Measurements from ENCODE around the gene PRKCB. TPM values are rescaled to one million over a fixed set of nuclear protein-coding genes. Genes with fewer than 3 reads are reported as not detected.

Gene PRKCB
- polyA plus RNA-seq, 1 experiment: not detected

GRCh38 chr16:23821875-23822688, 13.7 kb upstream of the PRKCB start:
- ChIA-PET CTCF (no interaction called here), POLR2A (no interaction called here)
- Histone ChIP-seq H3K4me3 (ENCODE audit: low read depth, low read length) (no peak overlapping the region), H3K27me3 (ENCODE audit: control insufficient read depth, insufficient read depth, low read length) (no peaks in the 10 kb centered on the region), H3K36me3 (ENCODE audit: control insufficient read depth, insufficient read depth, low read length) (no peaks in the 10 kb centered on the region)
- DNase-seq (ENCODE audit: low read depth): no peak
- TF ChIP-seq CTCF (IDR thresholded peaks at IDR 0.05; ENCODE audit: insufficient read depth, low read depth, low read length): no peak

GRCh38 chr16:23823475-23824384, 12.1 kb upstream of the PRKCB start:
- ChIA-PET CTCF (no interaction called here), POLR2A (no interaction called here)
- H3K4me3 ChIP-seq (ENCODE audit: low read depth, low read length): no peak overlapping the region
- H3K27me3 ChIP-seq (ENCODE audit: control insufficient read depth, insufficient read depth, low read length): no peaks in the 10 kb centered on the region
- DNase-seq (ENCODE audit: low read depth): no peak
- TF ChIP-seq CTCF (IDR thresholded peaks at IDR 0.05; ENCODE audit: insufficient read depth, low read depth, low read length): no peak
- H3K36me3 ChIP-seq (ENCODE audit: control insufficient read depth, insufficient read depth, low read length): no peaks in the 10 kb centered on the region

GRCh38 chr16:23824909-23825308, 10.9 kb upstream of the PRKCB start:
- CTCF ChIA-PET: no interaction called here
- no peak overlapping the region for H3K4me3 ChIP-seq (ENCODE audit: low read depth, low read length)
- POLR2A ChIA-PET: no interaction called here
- H3K27me3 ChIP-seq (ENCODE audit: control insufficient read depth, insufficient read depth, low read length): no peaks in the 10 kb centered on the region
- TF ChIP-seq CTCF (IDR thresholded peaks at IDR 0.05; ENCODE audit: insufficient read depth, low read depth, low read length): no peak
- DNase-seq (ENCODE audit: low read depth): no peak
- no peaks in the 10 kb centered on the region for H3K36me3 ChIP-seq (ENCODE audit: control insufficient read depth, insufficient read depth, low read length)

GRCh38 chr16:23826528-23827045, 9.2 kb upstream of the PRKCB start:
- TF ChIP-seq CTCF (IDR thresholded peaks at IDR 0.05; ENCODE audit: insufficient read depth, low read depth, low read length): no peak

GRCh38 chr16:23827057-23827456, 8.7 kb upstream of the PRKCB start:
- CTCF ChIA-PET: no interaction called here
- H3K27me3 ChIP-seq (ENCODE audit: control insufficient read depth, insufficient read depth, low read length): no peaks in the 10 kb centered on the region
- no peak overlapping the region for H3K4me3 ChIP-seq (ENCODE audit: low read depth, low read length)
- POLR2A ChIA-PET: no interaction called here
- TF ChIP-seq CTCF (IDR thresholded peaks at IDR 0.05; ENCODE audit: insufficient read depth, low read depth, low read length): no peak
- DNase-seq (ENCODE audit: low read depth): no peak
- no peaks in the 10 kb centered on the region for H3K36me3 ChIP-seq (ENCODE audit: control insufficient read depth, insufficient read depth, low read length)

More at GRCh38 chr16:23826528-23827045, 9.2 kb upstream of the PRKCB start:
- Histone ChIP-seq H3K27me3 (ENCODE audit: control insufficient read depth, insufficient read depth, low read length) (no peaks in the 10 kb centered on the region), H3K4me3 (ENCODE audit: low read depth, low read length) (no peak overlapping the region), H3K36me3 (ENCODE audit: control insufficient read depth, insufficient read depth, low read length) (no peaks in the 10 kb centered on the region)
- no peak for DNase-seq (ENCODE audit: low read depth)
- POLR2A ChIA-PET: no interaction called here
- CTCF ChIA-PET: no interaction called here

All from BJ (cell line).